Measurements from ENCODE around the gene DIP2C.

DIP2C gene

GRCh38 chr10:339038-339391 is 350.5 kb downstream of the DIP2C start:
- TF ChIP-seq CTCF (IDR thresholded peaks at IDR 0.05): no peak

- no peak for TF ChIP-seq CTCF (IDR thresholded peaks at IDR 0.05)
Observed at GRCh38 chr10:338171-339037, 351.1 kb downstream of the DIP2C start.

GRCh38 chr10:336247-336646 is 353.2 kb downstream of the DIP2C start:
- no peak for TF ChIP-seq CTCF (IDR thresholded peaks at IDR 0.05)

- no peak for TF ChIP-seq CTCF (IDR thresholded peaks at IDR 0.05)
Observed at GRCh38 chr10:335151-335800, 354.2 kb downstream of the DIP2C start.

- no peak for TF ChIP-seq CTCF (IDR thresholded peaks at IDR 0.05)
Observed at GRCh38 chr10:331186-331585, 358.3 kb downstream of the DIP2C start.

- TF ChIP-seq CTCF (IDR thresholded peaks at IDR 0.05): no peak; the same call in 1 of the 2 replicates
Observed at GRCh38 chr10:329361-330099, 359.9 kb downstream of the DIP2C start.

Measured in LNCAP (cell line).